Esophagus muscularis mucosa (tissue), 4 donors: Measurements from ENCODE around the gene SLC2A2.

Experiments
- EP300 ChIP-seq: sonication (generic); formaldehyde crosslinking; IDR thresholded peaks from one replicate; pipeline ENCODE4 v1.6.1; 2017; ENCODE audit warnings: antibody characterized with exemption
- POLR2A ChIP-seq: fragments of 450-650 bp; IDR thresholded peaks from one replicate; pipeline ENCODE4 v1.6.1; 2017; ENCODE audit warnings: antibody characterized with exemption, moderate library complexity, mild to moderate bottlenecking, low read depth
- POLR2AphosphoS5 ChIP-seq, 2 donors: sonication (generic); formaldehyde crosslinking; IDR thresholded peaks; one replicate each; pipeline ENCODE4 v1.6.1; 2017; ENCODE audit warnings: antibody characterized with exemption in 2 of 2
- TF ChIP-seq, protein P1 (sequence below), 3 experiments: fragments of 200-600 bp in 2 of 3; fragments of 450-650 bp in 1 of 3; sonication (generic) in 2 of 3; IDR thresholded peaks; one replicate each; pipeline ENCODE4 v1.5.1; 2017 to 2019; ENCODE audit warnings: antibody characterized with exemption in 3 of 3, mild to moderate bottlenecking in 2 of 3, moderate library complexity in 1 of 3

- TF ChIP-seq, protein P1, sequence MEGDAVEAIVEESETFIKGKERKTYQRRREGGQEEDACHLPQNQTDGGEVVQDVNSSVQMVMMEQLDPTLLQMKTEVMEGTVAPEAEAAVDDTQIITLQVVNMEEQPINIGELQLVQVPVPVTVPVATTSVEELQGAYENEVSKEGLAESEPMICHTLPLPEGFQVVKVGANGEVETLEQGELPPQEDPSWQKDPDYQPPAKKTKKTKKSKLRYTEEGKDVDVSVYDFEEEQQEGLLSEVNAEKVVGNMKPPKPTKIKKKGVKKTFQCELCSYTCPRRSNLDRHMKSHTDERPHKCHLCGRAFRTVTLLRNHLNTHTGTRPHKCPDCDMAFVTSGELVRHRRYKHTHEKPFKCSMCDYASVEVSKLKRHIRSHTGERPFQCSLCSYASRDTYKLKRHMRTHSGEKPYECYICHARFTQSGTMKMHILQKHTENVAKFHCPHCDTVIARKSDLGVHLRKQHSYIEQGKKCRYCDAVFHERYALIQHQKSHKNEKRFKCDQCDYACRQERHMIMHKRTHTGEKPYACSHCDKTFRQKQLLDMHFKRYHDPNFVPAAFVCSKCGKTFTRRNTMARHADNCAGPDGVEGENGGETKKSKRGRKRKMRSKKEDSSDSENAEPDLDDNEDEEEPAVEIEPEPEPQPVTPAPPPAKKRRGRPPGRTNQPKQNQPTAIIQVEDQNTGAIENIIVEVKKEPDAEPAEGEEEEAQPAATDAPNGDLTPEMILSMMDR (IDR thresholded peaks at IDR 0.05) = no peak
- TF ChIP-seq POLR2AphosphoS5 (IDR thresholded peaks at IDR 0.05) = no peak
- no peak for TF ChIP-seq POLR2A
- no peak for TF ChIP-seq EP300
Measured at GRCh38 chr3:171064461-171064860, 37.9 kb upstream of the SLC2A2 start.
